Bone marrow (tissue), 2 donors: Measurements from ENCODE around the gene TYRP1.

Source experiments
- DNase-seq, 2 donors: peaks; one replicate each; lab custom pipeline; 2025; lab: John Stamatoyannopoulos, UW

Gene TYRP1

DNA sequence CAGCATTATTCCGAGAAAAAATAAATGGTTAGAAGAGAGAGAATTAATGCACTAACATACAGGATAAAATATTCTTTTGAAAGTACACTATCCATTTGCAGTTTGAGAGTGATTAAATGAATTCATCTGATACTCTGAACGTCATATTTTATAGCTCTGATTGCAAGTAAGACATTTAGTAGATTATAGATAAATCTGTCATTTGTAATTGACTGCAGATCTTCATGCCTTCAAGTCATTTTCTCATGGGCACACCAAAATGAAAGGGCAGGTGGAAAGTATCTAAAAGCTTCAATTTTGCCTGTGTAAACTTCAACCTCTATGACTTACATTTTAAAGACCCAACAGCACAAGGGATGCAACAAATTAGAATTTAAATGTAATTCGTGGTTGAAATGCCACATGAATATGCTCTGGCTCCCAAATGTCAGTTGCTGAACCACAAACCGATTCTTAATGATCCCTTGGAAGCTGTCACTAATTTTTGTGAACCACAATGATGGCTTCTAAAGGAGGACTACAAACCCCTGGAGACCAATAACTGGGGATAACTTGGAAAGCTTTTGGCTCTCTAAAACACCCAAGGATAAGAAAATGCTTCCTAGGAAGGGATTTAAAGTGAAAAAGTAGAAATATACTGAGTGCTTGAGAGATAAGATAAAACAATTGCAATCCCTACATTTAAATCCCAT is 3.9 kb downstream of the TYRP1 start:
- no peak for DNase-seq

DNA sequence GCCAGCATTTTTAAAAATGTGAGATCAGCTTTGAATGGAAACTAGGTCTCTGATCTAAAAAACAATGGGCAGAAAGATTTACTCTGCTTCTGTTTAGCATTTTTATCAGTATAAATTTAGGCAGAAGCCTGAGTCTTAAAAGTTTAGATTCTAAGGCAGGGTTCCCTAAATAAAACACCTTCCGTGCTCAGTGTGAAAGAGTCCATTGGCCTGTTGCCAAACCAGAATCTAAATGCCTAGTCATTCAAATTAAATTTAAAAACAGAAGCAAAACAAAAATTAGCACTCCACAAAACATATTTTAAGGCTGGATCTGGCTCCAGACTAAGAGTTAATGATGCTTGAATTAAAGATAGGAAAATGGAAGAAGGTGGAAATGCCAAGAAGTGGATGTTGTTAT is 4.5 kb downstream of the TYRP1 start:
- peak in 1 of 2 donors; percentile 34 for DNase-seq

DNA sequence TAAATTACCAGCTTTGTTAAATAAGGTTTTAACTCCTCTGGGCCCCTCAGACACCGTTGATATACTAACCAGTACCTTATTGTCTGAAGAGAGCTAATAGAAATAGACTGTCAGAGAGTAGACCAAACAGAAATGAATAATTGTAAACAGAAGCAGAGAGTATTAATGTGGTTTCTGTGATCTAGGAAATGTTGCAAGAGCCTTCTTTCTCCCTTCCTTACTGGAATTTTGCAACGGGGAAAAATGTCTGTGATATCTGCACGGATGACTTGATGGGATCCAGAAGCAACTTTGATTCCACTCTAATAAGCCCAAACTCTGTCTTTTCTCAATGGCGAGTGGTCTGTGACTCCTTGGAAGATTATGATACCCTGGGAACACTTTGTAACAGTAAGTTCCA is 5.1 kb downstream of the TYRP1 start:
- DNase-seq: no peak

DNA sequence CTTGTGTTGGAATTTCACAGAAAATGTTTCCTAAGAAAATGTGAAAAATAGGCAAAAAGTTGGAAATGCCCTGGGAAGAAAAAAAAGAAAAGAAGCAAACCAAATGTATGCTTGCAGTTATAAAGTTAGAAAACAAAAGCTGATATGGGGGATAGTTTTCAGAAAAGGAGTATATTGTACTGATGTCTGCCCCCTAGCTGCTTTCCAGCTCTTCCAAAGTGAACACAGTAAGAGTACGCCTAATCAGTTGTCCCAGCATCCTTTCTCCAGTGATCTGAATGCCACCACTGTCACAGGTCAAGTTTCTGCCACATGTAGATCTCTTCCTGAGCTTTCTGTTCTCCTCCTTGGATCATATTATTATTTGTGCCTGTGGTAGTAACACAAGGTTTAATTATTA is 5.8 kb downstream of the TYRP1 start:
- DNase-seq: no peak

DNA sequence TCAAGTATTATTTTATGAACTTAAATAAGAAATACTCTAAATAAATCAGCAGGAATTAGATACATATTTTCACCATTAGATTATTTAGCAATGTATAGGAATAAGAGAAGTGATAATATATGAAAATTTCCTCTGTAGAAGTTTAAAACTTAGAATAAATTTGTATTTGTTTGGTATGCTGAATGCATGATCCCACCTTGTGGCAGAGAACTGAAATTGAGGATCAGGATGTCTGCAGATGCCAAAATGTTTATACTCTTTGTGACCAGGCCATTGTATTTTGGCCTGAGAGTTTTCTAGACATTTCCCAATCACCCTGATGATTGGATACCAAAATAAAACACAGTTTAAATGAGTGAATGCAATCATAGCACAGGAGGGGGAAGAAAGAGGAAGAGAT is 6.3 kb downstream of the TYRP1 start:
- DNase-seq: no peak

DNA sequence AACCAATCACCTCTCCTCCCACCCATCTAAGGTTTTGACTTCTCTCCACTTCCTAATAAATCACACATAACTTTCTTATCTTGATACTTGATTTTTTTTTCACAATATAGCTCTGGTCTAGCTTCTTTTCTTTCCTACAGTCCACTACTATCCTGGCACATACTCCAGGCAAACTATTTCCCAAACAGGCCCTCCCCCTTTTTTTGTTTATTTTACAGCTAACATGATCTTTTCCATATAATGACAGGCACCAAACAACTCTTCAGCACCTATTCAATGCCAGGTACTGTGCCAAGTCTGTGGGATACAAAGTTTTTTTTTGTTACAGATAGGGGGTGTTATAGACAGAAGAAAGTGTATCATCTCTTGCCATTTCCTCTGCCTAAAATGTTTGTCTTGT is 7.9 kb downstream of the TYRP1 start:
- no peak for DNase-seq

DNA sequence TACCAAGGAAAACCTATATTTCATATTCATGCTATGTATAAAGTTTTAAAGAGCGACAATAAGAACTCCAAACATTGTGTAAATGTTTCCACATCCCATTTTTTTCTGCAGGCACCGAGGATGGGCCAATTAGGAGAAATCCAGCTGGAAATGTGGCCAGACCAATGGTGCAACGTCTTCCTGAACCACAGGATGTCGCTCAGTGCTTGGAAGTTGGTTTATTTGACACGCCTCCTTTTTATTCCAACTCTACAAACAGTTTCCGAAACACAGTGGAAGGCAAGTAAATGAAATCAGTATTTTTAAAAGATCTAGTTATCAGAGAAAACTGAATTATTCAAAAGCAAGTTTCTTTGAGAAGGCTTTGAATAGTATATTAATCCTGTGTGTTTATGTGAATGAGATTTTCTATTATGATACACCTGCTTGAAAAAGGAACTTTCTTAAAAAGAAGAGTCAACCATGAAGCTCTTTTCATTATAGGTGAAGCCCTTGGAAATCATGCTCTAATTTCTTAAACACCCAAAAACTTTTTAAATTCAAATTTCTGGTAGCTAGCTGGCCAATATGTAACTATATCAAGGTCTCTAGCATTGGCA is 9.1 kb downstream of the TYRP1 start:
- no peak for DNase-seq

DNA sequence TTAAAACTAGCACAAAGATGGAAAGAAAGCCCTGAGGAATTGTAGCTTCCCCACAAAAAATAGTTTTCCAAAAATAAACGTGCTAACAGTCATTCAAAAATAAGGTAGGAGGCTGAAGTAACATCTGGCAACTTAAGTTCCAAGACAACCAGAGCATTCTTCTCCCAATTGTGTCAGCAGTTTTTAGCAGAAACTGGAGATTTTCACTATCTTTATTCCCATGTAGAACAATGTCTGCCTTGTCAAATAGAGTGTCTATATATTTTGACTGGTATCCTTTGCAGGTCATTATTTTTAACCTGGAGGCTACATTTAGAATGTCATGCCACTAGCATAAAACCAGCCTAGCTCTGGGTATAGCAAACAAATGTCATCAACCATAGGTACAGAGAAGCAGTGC is 10.8 kb downstream of the TYRP1 start:
- no peak for DNase-seq

DNA sequence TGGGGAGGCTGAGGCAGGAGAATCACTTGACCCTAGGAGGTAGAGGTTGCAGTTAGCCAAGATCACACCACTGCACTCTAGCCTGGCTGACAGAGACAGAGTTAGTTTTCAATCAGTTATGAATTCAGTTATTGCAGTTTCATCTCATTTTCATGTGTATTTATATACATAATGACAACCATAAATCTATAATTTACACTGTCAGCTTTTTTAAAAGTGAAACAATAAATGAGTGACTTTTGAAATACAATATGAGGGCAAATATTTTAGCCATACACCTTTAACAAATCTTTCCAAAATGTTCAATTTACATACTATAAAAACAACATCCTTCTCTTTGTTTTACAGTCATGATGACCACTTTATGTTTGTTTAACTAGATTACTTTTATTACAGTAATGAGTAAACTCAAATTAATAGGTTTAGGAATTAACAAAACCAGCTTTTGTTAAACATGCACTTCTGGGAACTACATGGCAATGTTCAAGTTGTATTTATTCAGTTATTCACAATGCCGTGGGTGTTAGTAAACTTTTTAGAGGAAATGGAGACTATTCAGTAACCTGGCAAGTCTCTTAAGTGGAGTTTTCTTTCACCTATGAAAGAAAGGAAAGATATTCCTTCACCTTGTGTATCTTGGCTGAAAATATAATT is 12.7 kb downstream of the TYRP1 start:
- no peak for DNase-seq

DNA sequence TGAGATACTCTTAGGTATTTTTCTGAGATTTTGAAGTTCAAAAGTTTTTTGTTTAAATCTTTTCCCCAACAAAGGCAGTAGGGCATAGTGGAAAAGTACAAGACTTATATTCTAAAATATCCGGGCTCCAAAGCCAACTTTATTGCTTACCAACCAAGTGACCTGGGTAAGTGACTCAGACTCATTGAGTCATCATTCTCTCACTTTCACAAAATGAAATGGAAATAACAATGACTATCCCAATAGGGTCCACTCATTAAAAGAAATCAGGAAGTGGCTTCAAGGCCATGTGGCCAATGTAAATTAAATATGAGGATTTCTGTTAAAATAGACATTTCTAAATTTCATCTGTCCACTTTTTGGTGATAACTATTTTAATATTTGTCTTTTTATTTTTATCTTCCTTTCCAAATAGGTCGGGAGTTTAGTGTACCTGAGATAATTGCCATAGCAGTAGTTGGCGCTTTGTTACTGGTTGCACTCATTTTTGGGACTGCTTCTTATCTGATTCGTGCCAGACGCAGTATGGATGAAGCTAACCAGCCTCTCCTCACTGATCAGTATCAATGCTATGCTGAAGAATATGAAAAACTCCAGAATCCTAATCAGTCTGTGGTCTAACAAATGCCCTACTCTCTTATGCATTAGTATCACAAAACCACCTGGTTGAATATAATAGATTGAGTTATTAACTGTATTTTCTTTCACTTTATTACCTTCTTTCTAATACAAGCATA is 15.5 kb downstream of the TYRP1 start:
- DNase-seq: no peak

DNA sequence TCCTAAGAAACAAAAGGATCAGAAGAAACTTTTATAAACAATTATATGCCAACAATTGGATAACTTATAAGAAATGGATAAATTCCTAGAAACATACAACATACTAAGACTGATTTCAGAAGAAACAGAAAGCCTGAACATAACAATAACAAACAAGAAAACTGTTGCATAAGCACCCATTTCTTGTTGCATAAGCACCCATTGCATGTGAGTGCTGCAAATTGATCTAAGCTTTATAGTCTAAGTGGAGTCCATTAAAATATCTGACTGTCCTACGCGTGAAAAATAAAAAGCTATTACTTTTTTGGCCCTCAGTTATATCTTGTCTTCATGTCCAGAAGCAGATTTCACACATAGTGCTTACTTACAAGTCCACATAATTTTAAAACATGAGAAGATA is 19.3 kb downstream of the TYRP1 start:
- no peak for DNase-seq

DNA sequence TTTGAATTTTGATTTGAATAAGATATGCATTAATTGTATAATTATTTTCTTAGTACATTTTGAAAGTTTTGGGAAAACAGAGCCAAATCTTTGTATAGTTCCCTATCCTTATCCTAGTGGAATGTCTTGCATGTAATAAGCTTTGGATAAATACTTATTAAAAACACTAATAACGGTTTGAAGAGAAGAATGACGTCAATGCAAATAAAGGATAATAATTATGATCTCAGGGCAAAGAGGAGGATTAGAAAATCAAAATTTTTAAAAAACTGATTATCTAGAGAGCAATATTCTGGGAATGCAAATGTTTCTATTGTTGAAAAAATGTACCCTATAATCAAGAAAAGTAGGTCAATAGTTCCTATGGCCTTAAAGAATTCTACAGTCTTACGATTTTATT is 22.1 kb downstream of the TYRP1 start:
- no peak for DNase-seq

DNA sequence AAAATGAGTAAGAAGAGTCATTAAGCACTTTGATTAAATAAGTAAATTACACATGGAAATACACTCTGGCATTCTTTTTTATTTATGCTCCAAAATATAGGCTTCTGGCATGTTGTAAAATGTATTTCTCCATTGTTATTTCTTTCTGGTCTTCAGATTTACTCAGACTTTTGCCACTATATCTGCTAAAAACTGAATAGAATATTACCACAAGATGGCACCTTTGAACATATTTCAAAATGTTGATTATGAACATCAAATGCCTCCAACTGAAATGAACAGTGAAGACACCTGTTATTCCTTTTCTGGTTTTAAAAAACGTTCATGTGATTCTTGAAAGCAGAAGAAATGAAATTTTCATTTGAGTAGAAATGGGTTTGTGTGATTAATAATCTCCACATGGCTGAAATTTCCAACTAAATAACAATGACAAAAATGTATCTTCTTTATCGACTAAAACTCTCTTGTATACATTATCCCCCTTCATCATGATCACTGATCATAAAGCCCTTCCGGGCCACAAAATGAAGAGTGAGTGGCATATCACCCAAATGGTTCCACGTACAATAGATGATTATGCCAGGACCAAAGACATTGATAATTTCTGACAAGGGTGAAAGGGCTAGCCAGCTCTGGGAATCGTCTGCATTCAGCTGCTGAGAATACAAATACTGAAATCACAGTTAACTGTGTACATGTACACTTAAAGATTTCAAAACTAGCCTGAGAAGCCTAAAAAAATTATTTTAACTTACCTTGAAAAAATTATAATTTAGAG is 23.8 kb downstream of the TYRP1 start:
- DNase-seq: no peak

DNA sequence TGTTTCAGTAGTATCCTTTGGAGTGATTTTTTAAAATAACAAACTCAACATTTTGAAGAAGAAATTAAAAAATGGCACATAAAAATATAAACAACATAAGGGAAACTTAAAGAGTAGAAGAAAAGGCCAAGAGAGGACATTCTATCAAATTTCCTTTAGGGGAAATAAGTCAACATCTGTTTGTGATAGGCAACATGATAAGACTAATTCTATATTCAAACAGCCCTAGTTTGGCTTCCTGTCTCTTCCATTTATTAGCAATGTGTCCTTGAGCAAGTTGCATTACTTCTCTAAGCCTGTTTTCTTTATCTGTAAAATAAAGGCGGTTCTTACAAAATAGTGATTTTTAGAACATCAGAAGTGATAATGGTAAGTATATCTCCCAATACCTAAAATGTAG is 24.7 kb downstream of the TYRP1 start:
- no peak for DNase-seq

DNA sequence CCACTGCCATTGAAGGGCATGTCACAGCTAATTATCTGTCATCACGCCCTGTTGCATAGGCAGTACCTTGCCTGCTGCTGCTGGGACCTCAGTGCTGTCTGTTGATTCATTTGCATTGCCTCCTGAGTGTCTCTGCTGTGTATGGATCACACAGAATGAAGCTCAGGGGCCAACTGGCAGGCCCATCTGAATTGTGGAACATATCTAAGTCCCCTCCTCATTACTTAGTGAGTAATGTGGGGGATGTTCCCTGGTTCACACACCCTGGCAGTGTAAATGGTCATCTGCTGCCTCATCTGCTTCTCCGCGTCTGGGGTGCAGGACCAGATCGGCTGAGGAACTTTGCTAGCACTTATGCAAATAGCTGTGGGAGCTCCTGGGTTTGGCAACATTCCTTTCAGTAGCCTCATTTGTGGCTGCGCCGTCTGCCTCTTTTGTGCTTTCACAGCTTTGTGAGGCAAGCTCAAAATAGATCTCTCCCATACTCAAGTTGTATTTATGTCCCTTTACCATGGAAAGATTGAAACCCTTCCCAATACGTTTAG is 25.4 kb downstream of the TYRP1 start:
- no peak for DNase-seq

DNA sequence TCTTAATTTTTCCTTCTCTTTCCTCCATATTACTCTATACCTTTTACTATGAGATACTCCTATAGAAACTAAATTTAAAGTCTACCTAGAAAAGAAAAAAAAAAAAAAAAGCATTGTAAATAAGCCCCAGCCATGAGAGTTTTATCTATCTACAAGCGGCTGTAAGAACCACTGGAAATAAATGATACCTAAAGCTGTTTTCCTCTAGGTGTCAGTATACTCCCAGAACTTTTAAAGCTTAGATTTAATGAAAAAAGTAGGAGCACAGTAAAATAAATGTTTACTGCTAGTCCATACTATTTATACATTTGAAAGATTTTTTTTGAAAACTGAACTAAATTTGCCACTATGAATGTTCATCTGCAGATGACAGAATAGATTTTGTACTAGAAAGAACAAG is 26.2 kb downstream of the TYRP1 start:
- DNase-seq: no peak

DNA sequence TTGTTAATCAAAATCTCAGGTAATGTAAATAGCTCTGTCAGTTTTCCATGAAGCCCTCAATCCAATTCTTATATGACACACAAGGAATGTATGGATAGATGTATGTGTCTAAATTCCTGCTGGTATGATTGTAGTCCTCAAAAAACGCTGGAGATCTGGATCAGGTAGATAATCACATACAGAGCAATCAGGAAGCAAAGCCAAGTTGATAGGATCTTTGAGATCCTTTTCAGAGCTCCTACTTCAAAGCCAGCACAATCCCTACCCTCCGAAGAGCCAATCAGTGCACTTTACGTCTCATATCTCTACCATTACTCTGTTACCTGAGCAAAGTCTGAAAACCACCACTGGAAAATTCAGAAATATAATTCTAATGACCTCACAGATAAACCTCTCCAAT is 27.4 kb downstream of the TYRP1 start:
- DNase-seq: no peak

DNA sequence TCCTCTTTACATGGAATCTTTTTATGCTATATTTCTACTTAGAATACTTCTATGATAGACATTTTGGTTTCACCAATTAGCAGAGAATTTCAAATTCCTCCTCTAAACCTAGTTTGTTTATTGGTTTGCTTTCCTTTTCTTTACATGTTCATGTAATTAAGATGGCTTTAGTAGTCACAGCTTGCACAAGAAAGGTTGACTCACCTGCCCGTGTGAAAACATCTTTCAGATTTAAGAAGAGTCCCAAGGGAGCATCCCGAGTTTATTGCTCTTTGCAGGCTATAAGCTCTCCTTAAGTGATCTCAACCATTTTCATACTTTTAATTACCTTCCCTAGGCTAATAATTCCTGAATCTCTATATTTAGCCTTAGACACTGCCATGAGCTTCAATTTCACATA is 28.9 kb downstream of the TYRP1 start:
- DNase-seq: no peak

DNA sequence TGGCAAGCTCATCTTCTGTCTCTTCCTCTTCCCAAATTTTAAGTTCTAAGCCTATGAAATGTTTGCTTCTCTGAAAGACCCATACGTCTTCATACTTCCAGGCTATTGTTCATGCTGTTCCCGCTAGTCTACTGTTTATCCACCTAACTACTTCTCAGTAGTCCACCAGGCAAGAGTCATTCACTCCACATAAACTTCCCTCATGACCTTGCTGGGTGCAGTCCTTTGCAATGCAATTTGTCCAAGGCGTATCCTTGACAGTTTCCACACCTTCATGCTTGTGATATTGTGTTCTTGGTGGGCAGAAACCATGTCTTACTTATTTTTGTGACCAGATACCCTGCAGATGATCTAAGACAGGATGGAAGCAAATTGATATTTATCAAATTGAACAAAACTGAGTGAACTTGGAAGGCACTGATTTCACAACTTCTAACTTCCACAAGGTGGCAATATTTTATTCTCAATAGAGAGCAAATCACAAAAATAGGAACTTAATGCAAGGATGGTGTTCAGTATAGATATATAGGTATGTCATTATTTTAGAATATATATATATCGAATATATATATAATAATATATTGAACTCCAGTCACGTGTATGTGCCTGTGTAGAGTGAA is 30.3 kb downstream of the TYRP1 start:
- no peak for DNase-seq

DNA sequence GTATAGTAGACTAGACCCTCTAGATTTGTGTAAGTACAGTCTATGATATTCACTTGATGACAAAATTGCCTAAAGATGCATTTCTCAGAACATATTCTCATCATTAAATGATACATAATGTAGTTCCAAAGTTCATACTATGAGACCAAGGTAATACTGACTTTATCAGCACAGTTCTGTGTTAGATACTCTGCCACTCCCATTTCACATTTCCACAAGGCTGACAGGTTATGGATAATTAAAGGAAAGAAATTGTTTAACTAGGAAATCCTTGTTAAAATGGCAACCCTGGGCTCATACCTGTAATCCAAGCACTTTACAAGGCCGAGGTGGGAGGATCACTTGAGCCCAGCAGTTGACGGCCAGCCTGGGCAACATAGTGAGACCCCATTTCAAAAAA is 33.6 kb downstream of the TYRP1 start:
- no peak for DNase-seq

DNA sequence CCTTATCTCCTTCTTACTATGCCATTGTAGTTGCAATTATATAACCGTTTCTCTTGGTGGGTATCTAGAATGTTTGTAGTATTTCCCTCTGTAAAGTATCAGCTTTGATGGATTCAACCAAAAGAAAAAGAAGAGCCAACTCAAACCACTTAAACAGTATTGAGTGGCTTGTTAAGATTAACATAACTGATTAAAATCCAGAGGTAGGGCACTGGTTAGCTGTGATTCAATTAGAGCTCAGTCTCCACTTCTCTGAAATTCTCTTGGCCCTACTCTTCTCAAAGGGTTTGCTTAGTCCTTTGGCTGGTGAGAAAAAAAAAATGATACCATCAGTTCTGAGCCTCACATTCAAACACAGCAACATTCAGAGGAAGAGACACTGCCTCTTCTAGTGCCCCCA is 37.0 kb downstream of the TYRP1 start:
- DNase-seq: no peak

DNA sequence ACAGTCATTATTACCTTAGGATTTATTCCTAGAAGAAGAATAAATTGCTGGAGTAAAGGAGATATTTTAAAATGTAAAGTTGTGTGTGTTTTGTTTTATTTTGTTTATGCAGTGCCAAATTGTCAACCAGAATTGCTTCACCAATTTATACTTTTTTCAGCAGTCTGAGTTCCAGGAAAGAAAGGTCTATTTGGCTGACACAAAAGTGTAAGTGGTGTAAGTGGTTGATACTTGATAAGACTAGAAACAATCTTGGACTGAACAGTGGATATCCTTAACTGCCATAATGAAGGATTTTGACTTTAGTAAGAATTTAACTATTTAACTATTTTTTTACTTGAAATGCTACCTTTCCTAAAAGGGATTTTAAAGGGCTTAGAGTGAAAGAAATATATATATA is 37.7 kb downstream of the TYRP1 start:
- no peak for DNase-seq
